NCI-H510A treated with DMSO at 0.1 percent for 48 hours (cell line): ENCODE results near the gene NUDT4.

Experiments
- DNase-seq: peaks from one replicate; lab custom pipeline; 2025; lab: John Stamatoyannopoulos, UW

Gene NUDT4

GRCh38 chr12:93377252-93378195, at the start of gene NUDT4:
TSS of gene NUDT4 (plus strand) at chr12:93377925. CDS start at chr12:93378323, 398 bp downstream.
- DNase-seq, result peak; percentile 86

- DNase-seq, result no peak
Measured at GRCh38 chr12:93333054-93333453, 44.7 kb upstream of the NUDT4 start.

- no peak for DNase-seq
Measured at GRCh38 chr12:93333828-93334227, 43.9 kb upstream of the NUDT4 start.

- no peak for DNase-seq
Measured at GRCh38 chr12:93335603-93336162, 42.0 kb upstream of the NUDT4 start.

- no peak for DNase-seq
Measured at GRCh38 chr12:93336291-93336741, 41.4 kb upstream of the NUDT4 start.

GRCh38 chr12:93338598-93338997, 39.1 kb upstream of the NUDT4 start:
- no peak for DNase-seq

- no peak for DNase-seq
Measured at GRCh38 chr12:93339695-93340094, 38.0 kb upstream of the NUDT4 start.

GRCh38 chr12:93341409-93342049, 36.2 kb upstream of the NUDT4 start:
- DNase-seq, result no peak

GRCh38 chr12:93347054-93347785, 30.5 kb upstream of the NUDT4 start:
- DNase-seq, result no peak

- no peak for DNase-seq
Measured at GRCh38 chr12:93348575-93349435, 28.9 kb upstream of the NUDT4 start.

GRCh38 chr12:93351726-93352125, 26.0 kb upstream of the NUDT4 start:
- DNase-seq, result no peak

- DNase-seq, result no peak
Measured at GRCh38 chr12:93352321-93352720, 25.4 kb upstream of the NUDT4 start.

- no peak for DNase-seq
Measured at GRCh38 chr12:93356214-93356613, 21.5 kb upstream of the NUDT4 start.

- no peak for DNase-seq
Measured at GRCh38 chr12:93358058-93358457, 19.7 kb upstream of the NUDT4 start.

GRCh38 chr12:93358821-93359220, 18.9 kb upstream of the NUDT4 start:
- DNase-seq, result no peak

GRCh38 chr12:93360688-93361087, 17.0 kb upstream of the NUDT4 start:
- no peak for DNase-seq

- DNase-seq, result no peak
Measured at GRCh38 chr12:93361151-93361919, 16.4 kb upstream of the NUDT4 start.

GRCh38 chr12:93363841-93364297, 13.9 kb upstream of the NUDT4 start:
- no peak for DNase-seq

GRCh38 chr12:93365616-93366405, 11.9 kb upstream of the NUDT4 start:
- no peak for DNase-seq
